ENCODE data around the gene CAPN10. TPM values are rescaled to one million over a fixed set of nuclear protein-coding genes. Genes with fewer than 3 reads are reported as not detected.
A peak's percentile ranks its signal among the peaks of the same experiment; 100 is the strongest.

The CAPN10 gene
- total RNA-seq, 1 donor from 2014 or later, result 61.8 TPM

GRCh38 chr2:240569998-240570530, 16.5 kb upstream of the CAPN10 start:
- no peak for ATAC-seq (ENCODE audit: low read depth)
- ChIA-PET CTCF (interaction anchor here (2.1 kb wide), 1 partner anchor 16 kb away, joined by 15 read pairs; the partner anchor contains the start of gene CAPN10), POLR2A (interaction anchor here (1.1 to 12.0 kb wide), 2 partner anchors 9 to 17 kb away, joined by 5 to 536 read pairs; partner anchors contain the start of gene CAPN10)
- Mint-ChIP-seq H3K27me3 (no peaks in the 10 kb centered on the region), H3K36me3 (ENCODE audit: low read depth) (peaks cover 15% of the 10 kb centered on the region), H3K4me3 (peak overlapping the region; percentile 32), H3K4me1 (peaks cover 51% of the 10 kb centered on the region), H3K9me3 (no peaks in the 10 kb centered on the region), H3K27ac (no peak overlapping the region)
- TF ChIP-seq, protein P1, sequence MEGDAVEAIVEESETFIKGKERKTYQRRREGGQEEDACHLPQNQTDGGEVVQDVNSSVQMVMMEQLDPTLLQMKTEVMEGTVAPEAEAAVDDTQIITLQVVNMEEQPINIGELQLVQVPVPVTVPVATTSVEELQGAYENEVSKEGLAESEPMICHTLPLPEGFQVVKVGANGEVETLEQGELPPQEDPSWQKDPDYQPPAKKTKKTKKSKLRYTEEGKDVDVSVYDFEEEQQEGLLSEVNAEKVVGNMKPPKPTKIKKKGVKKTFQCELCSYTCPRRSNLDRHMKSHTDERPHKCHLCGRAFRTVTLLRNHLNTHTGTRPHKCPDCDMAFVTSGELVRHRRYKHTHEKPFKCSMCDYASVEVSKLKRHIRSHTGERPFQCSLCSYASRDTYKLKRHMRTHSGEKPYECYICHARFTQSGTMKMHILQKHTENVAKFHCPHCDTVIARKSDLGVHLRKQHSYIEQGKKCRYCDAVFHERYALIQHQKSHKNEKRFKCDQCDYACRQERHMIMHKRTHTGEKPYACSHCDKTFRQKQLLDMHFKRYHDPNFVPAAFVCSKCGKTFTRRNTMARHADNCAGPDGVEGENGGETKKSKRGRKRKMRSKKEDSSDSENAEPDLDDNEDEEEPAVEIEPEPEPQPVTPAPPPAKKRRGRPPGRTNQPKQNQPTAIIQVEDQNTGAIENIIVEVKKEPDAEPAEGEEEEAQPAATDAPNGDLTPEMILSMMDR (IDR thresholded peaks at IDR 0.05), result no peak
- intact Hi-C loops (cut with micrococcal nuclease), result loop anchor here (5.0 to 10.0 kb wide), 7 partner anchors 535 to 1312 kb away; partner anchors contain the start of genes D2HGDH, HDAC4, MTERF4 and STK25
- DNase-seq, result peak; percentile 14

DNA sequence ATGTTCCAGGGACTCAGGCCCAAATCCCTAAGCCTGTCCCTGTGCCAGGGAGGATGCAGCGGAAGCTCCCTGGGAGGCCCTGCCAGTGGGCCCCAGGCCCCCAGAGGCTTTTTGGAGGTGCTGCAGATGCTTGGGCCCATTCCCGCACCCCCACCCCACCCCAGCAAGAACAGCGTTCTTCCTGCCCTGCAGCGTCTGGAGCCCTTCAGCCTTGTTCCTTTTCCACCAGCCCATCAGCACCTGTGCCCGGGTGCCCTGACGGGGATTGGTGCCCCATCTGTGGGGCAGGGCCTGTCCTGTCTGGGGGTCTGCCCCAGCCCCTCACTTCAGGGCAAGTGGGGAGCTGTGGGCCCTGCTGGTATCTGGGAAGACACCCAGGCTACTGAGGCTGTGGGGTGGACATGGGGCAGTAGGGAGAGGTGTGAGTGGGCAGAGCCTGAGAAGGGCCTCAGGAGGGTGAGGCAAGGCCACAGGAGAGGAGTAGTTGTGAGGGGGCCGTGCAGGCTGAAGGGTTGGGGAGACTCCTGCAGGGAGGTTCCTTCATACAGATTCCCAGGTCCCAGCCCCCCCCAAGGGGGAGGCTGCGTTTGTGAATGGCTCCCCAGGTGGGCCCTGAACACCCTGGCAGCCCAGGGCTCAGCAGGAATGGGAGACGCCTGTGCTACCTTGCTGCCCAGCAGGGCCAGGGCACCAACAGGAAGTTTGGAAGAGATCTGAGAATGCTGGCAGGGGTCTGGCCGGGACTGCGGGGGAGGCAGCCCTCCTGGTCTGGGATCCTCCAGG, 15.8 kb upstream of the CAPN10 start:
- POLR2A ChIA-PET, result interaction anchor here (1.1 to 12.0 kb wide), 3 partner anchors 10 to 16 kb away, joined by 3 to 536 read pairs (median 5); partner anchors contain the start of gene CAPN10
- intact Hi-C loops (cut with micrococcal nuclease), result no loop called here
- TF ChIP-seq, protein P1 (IDR thresholded peaks at IDR 0.05), result no peak
- Mint-ChIP-seq H3K4me1 (peaks cover 44% of the 10 kb centered on the region), H3K27me3 (no peaks in the 10 kb centered on the region), H3K36me3 (ENCODE audit: low read depth) (peaks cover 22% of the 10 kb centered on the region), H3K4me3 (no peak overlapping the region), H3K27ac (no peak overlapping the region), H3K9me3 (no peaks in the 10 kb centered on the region)
- DNase-seq (no peak), ATAC-seq (ENCODE audit: low read depth) (no peak)
- CTCF ChIA-PET, result no interaction called here

DNA sequence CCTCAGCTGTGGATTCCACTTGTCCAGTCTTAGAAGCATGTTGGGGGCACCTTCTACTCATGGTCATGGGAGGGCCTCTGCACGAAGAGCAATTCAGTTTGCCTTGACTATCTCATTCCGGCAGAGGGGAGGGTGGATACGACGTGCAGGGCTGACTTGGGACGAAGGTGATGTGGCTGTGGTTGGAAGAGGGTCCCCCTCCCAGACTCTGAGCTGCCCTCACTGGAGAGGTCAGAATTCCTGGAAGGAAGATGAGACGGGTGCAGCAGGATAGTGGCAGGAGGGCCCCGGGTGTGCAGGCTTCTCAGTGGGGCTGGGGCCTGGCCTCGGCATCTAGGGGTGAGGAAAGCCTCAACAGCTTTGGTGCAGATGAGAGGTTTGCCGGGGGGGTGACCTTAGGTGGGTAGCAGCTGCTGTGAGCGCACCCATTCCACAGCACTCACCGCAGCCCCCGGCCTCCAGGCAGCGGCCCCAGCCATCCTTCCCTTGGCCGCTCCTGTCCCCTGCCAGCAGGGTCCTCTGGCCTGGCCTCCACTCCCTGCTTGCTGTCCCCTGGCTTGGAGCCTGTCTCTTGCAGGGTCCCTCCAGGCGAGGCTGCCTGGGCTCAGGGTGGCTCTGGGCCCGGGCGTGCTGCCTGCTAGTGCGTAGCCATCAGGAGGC, 15.1 kb upstream of the CAPN10 start:
- ATAC-seq (ENCODE audit: low read depth) (no peak), DNase-seq (no peak)
- H3K4me3 Mint-ChIP-seq, result no peak overlapping the region
- peaks cover 29% of the 10 kb centered on the region for H3K36me3 Mint-ChIP-seq (ENCODE audit: low read depth)
- intact Hi-C loops (cut with micrococcal nuclease), result no loop called here
- no peak overlapping the region for H3K27ac Mint-ChIP-seq
- no peaks in the 10 kb centered on the region for H3K9me3 Mint-ChIP-seq
- TF ChIP-seq, protein P1 (IDR thresholded peaks at IDR 0.05), result no peak
- peaks cover 39% of the 10 kb centered on the region for H3K4me1 Mint-ChIP-seq
- CTCF ChIA-PET, result no interaction called here
- POLR2A ChIA-PET, result interaction anchor here (1.1 to 12.0 kb wide), 4 partner anchors 11 to 15 kb away, joined by 3 to 536 read pairs (median 4); partner anchors contain the start of genes CAPN10 and DUSP28
- H3K27me3 Mint-ChIP-seq, result no peaks in the 10 kb centered on the region

DNA sequence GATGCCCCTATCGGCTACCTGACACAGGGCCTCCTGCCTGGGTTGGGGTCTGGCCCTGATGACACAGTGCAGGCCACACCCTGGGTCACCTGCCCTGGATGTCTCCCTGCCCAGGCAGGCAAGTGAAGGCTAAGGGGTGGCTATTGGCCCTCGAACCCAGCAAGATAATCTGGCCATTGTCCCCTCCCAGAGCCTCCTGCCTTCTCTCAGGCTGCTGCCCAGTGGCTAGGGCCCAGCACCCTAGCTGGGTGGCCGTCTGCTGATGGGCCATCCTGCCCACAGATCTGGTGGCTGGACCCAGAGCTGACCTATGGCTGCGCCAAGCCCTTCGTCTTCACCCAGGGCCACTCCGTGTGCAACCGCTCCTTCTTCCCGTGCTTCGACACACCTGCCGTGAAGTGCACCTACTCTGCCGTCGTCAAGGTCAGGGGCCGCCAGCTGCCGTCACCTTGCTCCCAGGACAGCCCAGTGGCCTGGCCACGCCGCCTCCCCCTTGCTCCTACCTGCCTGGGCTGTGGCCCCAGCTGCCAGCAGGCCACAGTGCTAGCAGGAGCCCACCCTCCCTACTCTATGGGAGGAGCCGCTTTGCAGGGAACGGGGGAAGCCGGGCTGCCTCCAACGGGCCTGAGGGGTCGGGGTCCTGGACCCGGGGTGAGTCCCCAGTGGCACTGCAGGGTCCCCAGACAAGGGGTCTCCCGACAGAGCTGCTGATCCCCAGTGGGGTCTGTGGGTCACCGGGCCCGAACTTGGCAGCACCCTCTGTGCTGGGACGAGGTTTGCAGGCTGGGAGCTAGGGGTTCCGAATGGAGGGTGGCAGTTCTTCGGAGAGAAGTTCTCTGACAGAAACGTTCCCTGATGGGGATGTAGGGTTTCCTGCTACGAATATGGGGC, 14.1 kb upstream of the CAPN10 start:
- POLR2A ChIA-PET, result interaction anchor here (1.1 to 1.3 kb wide), 3 partner anchors 12 to 14 kb away, joined by 3 to 5 read pairs (median 4); partner anchors contain the start of gene DUSP28
- TF ChIP-seq, protein P1 (IDR thresholded peaks at IDR 0.05), result no peak
- no peaks in the 10 kb centered on the region for H3K27me3 Mint-ChIP-seq
- CTCF ChIA-PET, result no interaction called here
- H3K4me1 Mint-ChIP-seq, result peaks cover 29% of the 10 kb centered on the region
- no peak overlapping the region for H3K4me3 Mint-ChIP-seq
- H3K27ac Mint-ChIP-seq, result no peak overlapping the region
- no peak for ATAC-seq (ENCODE audit: low read depth)
- DNase-seq, result no peak
- intact Hi-C loops (cut with micrococcal nuclease), result no loop called here
- H3K9me3 Mint-ChIP-seq, result no peaks in the 10 kb centered on the region
- H3K36me3 Mint-ChIP-seq (ENCODE audit: low read depth), result peaks cover 33% of the 10 kb centered on the region

Data from activated B cell treated with CpG ODN at 0.5 μM for 24 hours (primary cell).